Measurements from ENCODE around the gene PDGFA. TPM values are rescaled to one million over a fixed set of nuclear protein-coding genes. Genes with fewer than 3 reads are reported as not detected.

PDGFA gene
- total and polyA plus RNA-seq, 8 donors = 25.9 to 69.4 (median 36.3) TPM

Other genes with a start within 250 kb of the PDGFA start
- not detected for gene FOXL3, start 229.7 kb downstream of the PDGFA start, total RNA-seq
- not detected for gene FOXL3, start 229.7 kb downstream of the PDGFA start, polyA plus RNA-seq (ENCODE audit: insufficient read length in 6 of 6)
- gene DNAAF5, start 206.9 kb upstream of the PDGFA start, total RNA-seq = 10 to 100 TPM; 19.9 to 28.3 TPM
- 10 to 100 TPM; 24.6 to 30.6 (median 26.2) TPM for gene DNAAF5, start 206.9 kb upstream of the PDGFA start, polyA plus RNA-seq (ENCODE audit: insufficient read length in 6 of 6)
- 10 to 100 TPM; 16.3 to 19.6 TPM for gene PRKAR1B, start 207.4 kb upstream of the PDGFA start, total RNA-seq
- 10 to 100 TPM; 36.5 to 43.5 (median 38.5) TPM for gene PRKAR1B, start 207.4 kb upstream of the PDGFA start, polyA plus RNA-seq (ENCODE audit: insufficient read length in 6 of 6)